OCI-LY7 (cell line): ENCODE data around the gene NKAPL. TPM values are rescaled to one million over a fixed set of nuclear protein-coding genes. Genes with fewer than 3 reads are reported as not detected.
"Not testable (repeated sequence)": the region's sequence is repeated elsewhere in the genome, so short reads cannot be mapped to it uniquely, and the experiment has no call there.

ENCODE experiments used
- BruUV-seq: library from RNA; stranded (reverse); fragments of 400-500 nt; replicated peaks from 2 replicates; lab custom pipeline; 2021; lab: Mats Ljungman, UMichigan
- CTCF ChIA-PET: fragments of 300-600 bp; sonication (Branson Sonifier 250); formaldehyde crosslinking; loops from one replicate; lab custom pipeline; 2022; ENCODE audit warnings: antibody characterized with exemption; ENCODE audit not compliant: unreplicated experiment; lab: Charles Lee
- POLR2A ChIA-PET: fragments of 300-600 bp; sonication (Branson Sonifier 250); formaldehyde crosslinking; loops from one replicate; lab custom pipeline; 2022; ENCODE audit warnings: antibody characterized with exemption; lab: Charles Lee
- DNase-seq: peaks from one replicate; pipeline ENCODE4 v3.0.0-alpha.2; 2015; ENCODE audit warnings: low spot score
- H2AFZ ChIP-seq: fragments of 200-600 bp; sonication (generic), shearing (Covaris generic); 2 replicates; pipeline ENCODE4 v1.6.1; 2014; ENCODE audit warnings: mild to moderate bottlenecking, antibody characterized with exemption, low read length, moderate library complexity
- H3K27ac ChIP-seq: fragments of 200-600 bp; sonication (generic); 2 replicates; pipeline ENCODE4 v1.5.1; 2014; ENCODE audit warnings: mixed run types, low read depth, mild to moderate bottlenecking, moderate library complexity, low read length, inconsistent platforms; ENCODE audit not compliant: poor library complexity, severe bottlenecking
- H3K36me3 ChIP-seq: fragments of 200-600 bp; sonication (generic); 2 replicates; pipeline ENCODE4 v1.6.1; 2014; ENCODE audit warnings: mild to moderate bottlenecking, antibody characterized with exemption, low read length, moderate library complexity, mixed read lengths; ENCODE audit not compliant: insufficient read depth
- H3K4me1 ChIP-seq: fragments of 200-600 bp; sonication (generic); 2 replicates; pipeline ENCODE4 v1.5.1; 2014; ENCODE audit warnings: mild to moderate bottlenecking, low read length; ENCODE audit not compliant: insufficient read depth, poor library complexity, severe bottlenecking
- H3K4me2 ChIP-seq: fragments of 200-600 bp; sonication (generic); 2 replicates; pipeline ENCODE4 v1.6.1; 2014; ENCODE audit warnings: mild to moderate bottlenecking, low read length
- H3K4me3 ChIP-seq: fragments of 200-600 bp; sonication (generic); 2 replicates; pipeline ENCODE4 v1.5.1; 2014; ENCODE audit warnings: mild to moderate bottlenecking, low read depth, low read length; ENCODE audit not compliant: poor library complexity, severe bottlenecking
- H3K79me2 ChIP-seq: fragments of 200-600 bp; sonication (generic); 2 replicates; pipeline ENCODE4 v1.6.1; 2016; ENCODE audit warnings: low read depth, mild to moderate bottlenecking, low read length, moderate library complexity, mixed read lengths; ENCODE audit not compliant: insufficient read depth
- H3K9me2 ChIP-seq: fragments of 200-600 bp; sonication (generic); 2 replicates; pipeline ENCODE4 v1.6.1; 2016; ENCODE audit warnings: mild to moderate bottlenecking, low read length, mixed read lengths; ENCODE audit not compliant: insufficient read depth
- H3K9me3 ChIP-seq: fragments of 200-600 bp; sonication (generic); 2 replicates; pipeline ENCODE4 v1.6.1; 2014; ENCODE audit warnings: mild to moderate bottlenecking, mixed run types, low read length, mixed read lengths
- H4K20me1 ChIP-seq: fragments of 200-600 bp; sonication (generic); 2 replicates; pipeline ENCODE4 v1.6.1; 2014; ENCODE audit warnings: mild to moderate bottlenecking, antibody characterized with exemption, low read length, moderate library complexity, mixed read lengths; ENCODE audit not compliant: insufficient read depth
- EZH2phosphoT487 ChIP-seq: fragments of 200-600 bp; sonication (generic); IDR thresholded peaks from 2 replicates; pipeline ENCODE4 v1.6.1; 2018; ENCODE audit warnings: low read depth, borderline replicate concordance, mild to moderate bottlenecking, mixed run types, antibody characterized with exemption, low read length, moderate library complexity, mixed read lengths
- intact Hi-C: fragments of 100-400 bp; cut with micrococcal nuclease; formaldehyde crosslinking; loops from one replicate; pipeline ENCODE4 v1.10.0; 2022; ENCODE audit not compliant: unreplicated experiment
- total RNA-seq, 2 experiments: library from RNA; depleted of rRNA in 1 of 2; stranded (reverse); fragments of >200 nt in 1 of 2; shearing (Covaris generic) in 1 of 2; gene quantifications; 2 replicates each; pipeline ENCODE4 v1.2.3, GENCODE V29; 2014 to 2022
- TF ChIP-seq, protein P1 (sequence below): fragments of 200-600 bp; sonication (generic); conservative IDR thresholded peaks from 2 replicates; pipeline ENCODE4 v1.5.1; 2014; ENCODE audit warnings: mild to moderate bottlenecking, antibody characterized with exemption, low read length, moderate library complexity, mixed read lengths

The NKAPL gene
- total RNA-seq, 2 experiments from 2014 or later = not detected

DNA sequence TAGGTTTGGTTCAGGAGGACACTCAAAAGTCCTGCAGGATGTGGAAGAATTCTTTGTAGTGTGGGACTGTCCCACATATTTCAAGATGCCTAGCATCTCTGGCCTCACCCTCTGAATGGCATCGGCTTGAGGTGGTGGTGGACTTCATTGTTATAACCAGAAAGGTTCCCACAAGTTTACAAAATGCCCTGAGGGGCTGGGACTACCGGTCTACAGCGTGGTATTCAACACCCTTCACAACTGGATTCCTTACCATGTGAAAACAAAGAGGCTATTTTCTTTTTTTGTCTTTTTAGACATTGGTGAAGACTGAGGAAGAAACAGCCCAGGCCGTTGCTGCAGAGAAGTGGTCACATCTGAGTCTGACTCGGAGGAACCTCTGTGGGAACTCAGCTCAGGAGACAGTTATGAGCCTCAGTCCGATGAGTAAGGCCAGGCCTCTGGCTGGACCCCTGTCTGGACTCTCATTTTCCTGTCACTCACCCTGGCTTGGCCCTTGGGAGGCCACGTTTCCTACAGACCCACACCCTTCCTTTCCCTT, 37.5 kb downstream of the NKAPL start:
- H3K9me2 ChIP-seq = no peaks in the 10 kb centered on the region
- BruUV-seq = no TSS peak
- DNase-seq = no peak
- H3K9me3 ChIP-seq = no peaks in the 10 kb centered on the region
- H4K20me1 ChIP-seq = no peaks in the 10 kb centered on the region
- H3K4me1 ChIP-seq = no peaks in the 10 kb centered on the region
- H3K36me3 ChIP-seq = no peaks in the 10 kb centered on the region
- H3K4me2 ChIP-seq = no peak overlapping the region
- intact Hi-C loops = no loop called here
- ChIA-PET POLR2A (no interaction called here), CTCF (no interaction called here)
- no peaks in the 10 kb centered on the region for H3K79me2 ChIP-seq
- H2AFZ ChIP-seq = no peak overlapping the region
- no peak for TF ChIP-seq EZH2phosphoT487
- TF ChIP-seq, protein P1, sequence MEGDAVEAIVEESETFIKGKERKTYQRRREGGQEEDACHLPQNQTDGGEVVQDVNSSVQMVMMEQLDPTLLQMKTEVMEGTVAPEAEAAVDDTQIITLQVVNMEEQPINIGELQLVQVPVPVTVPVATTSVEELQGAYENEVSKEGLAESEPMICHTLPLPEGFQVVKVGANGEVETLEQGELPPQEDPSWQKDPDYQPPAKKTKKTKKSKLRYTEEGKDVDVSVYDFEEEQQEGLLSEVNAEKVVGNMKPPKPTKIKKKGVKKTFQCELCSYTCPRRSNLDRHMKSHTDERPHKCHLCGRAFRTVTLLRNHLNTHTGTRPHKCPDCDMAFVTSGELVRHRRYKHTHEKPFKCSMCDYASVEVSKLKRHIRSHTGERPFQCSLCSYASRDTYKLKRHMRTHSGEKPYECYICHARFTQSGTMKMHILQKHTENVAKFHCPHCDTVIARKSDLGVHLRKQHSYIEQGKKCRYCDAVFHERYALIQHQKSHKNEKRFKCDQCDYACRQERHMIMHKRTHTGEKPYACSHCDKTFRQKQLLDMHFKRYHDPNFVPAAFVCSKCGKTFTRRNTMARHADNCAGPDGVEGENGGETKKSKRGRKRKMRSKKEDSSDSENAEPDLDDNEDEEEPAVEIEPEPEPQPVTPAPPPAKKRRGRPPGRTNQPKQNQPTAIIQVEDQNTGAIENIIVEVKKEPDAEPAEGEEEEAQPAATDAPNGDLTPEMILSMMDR = no peak
- no peak overlapping the region for H3K4me3 ChIP-seq
- H3K27ac ChIP-seq = no peak overlapping the region

DNA sequence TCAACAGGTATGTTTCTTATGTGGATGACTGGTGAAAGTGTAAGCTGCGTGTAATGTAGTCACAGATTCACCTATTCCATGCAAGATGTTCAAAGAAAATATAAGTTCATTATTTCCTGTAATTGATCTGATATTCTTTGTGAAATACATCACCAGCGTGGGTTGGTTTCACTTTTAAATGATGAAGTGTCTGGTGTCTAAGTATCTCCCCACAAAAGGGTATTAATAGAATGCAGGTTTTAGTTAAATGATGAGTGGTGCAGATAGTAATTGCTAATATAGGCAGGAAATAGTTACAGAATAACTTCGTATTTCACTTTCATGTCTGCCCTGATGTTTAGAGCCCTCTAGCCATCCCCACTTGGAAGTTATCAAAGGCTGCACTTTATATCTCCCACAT, 44.5 kb downstream of the NKAPL start:
- H3K9me2 ChIP-seq = no peaks in the 10 kb centered on the region
- intact Hi-C loops = no loop called here
- no peaks in the 10 kb centered on the region for H3K4me1 ChIP-seq
- H4K20me1 ChIP-seq = no peaks in the 10 kb centered on the region
- ChIA-PET POLR2A (no interaction called here), CTCF (no interaction called here)
- no peaks in the 10 kb centered on the region for H3K9me3 ChIP-seq
- no peak overlapping the region for H3K4me2 ChIP-seq
- H2AFZ ChIP-seq = no peak overlapping the region
- no peak for DNase-seq
- H3K27ac ChIP-seq = no peak overlapping the region
- BruUV-seq = no TSS peak
- no peaks in the 10 kb centered on the region for H3K79me2 ChIP-seq
- TF ChIP-seq, protein P1 = no peak
- TF ChIP-seq EZH2phosphoT487 = no peak
- H3K36me3 ChIP-seq = no peaks in the 10 kb centered on the region
- H3K4me3 ChIP-seq = no peak overlapping the region

DNA sequence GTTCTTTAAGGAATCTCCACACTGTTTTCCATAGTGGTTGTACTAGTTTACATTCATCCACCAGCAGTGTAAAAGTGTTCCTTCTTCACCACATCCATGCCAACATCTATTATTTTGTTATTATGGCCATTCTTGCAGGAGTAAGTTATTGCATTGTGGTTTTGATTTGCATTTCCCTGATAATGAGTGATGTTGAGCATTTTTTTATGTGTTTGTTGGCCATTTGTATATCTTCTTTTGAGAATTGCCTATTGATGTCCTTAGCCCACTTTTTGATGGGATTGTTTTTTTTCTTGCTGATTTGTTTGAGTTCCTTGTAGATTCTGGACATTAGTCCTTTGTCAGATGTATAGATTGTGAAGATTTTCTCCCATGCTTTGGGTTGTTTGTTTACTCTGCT, 47.3 kb downstream of the NKAPL start:
- BruUV-seq, H3K36me3 ChIP-seq, POLR2A ChIA-PET, H3K9me3 ChIP-seq, H3K79me2 ChIP-seq, intact Hi-C loops, H4K20me1 ChIP-seq, H3K9me2 ChIP-seq, H2AFZ ChIP-seq, H3K4me1 ChIP-seq, H3K4me3 ChIP-seq, H3K27ac ChIP-seq, CTCF ChIA-PET, DNase-seq, H3K4me2 ChIP-seq: not testable (repeated sequence)

Other genes with a start within 250 kb of the NKAPL start
- 2.6 and 4.9 TPM in 2 replicates for gene ZNF165, start 178.7 kb upstream of the NKAPL start, total RNA-seq (2014; rRNA removed; shearing (Covaris generic))
- gene ZNF165, start 178.7 kb upstream of the NKAPL start, total RNA-seq (2022) = 3.1 and 3.2 TPM in 2 replicates
- 8.6 and 10.8 TPM in 2 replicates for gene ZSCAN16, start 134.7 kb upstream of the NKAPL start, total RNA-seq (2014; rRNA removed; shearing (Covaris generic))
- 7.6 and 8.4 TPM in 2 replicates for gene ZSCAN16, start 134.7 kb upstream of the NKAPL start, total RNA-seq (2022)
- gene ZKSCAN8, start 117.4 kb upstream of the NKAPL start, total RNA-seq (2014; rRNA removed; shearing (Covaris generic)) = 16.6 and 20.7 TPM in 2 replicates
- 22.3 and 25.1 TPM in 2 replicates for gene ZKSCAN8, start 117.4 kb upstream of the NKAPL start, total RNA-seq (2022)
- 7.3 and 9.0 TPM in 2 replicates for gene ZSCAN9, start 34.0 kb upstream of the NKAPL start, total RNA-seq (2014; rRNA removed; shearing (Covaris generic))
- gene ZSCAN9, start 34.0 kb upstream of the NKAPL start, total RNA-seq (2022) = 3.1 and 7.0 TPM in 2 replicates
- 7.9 and 9.3 TPM in 2 replicates for gene ZKSCAN4, start 7.0 kb upstream of the NKAPL start, total RNA-seq (2014; rRNA removed; shearing (Covaris generic))
- gene ZKSCAN4, start 7.0 kb upstream of the NKAPL start, total RNA-seq (2022) = 6.9 and 7.9 TPM in 2 replicates
- 6.8 and 15.4 TPM in 2 replicates for gene ZSCAN26, start 7.8 kb downstream of the NKAPL start, total RNA-seq (2014; rRNA removed; shearing (Covaris generic))
- 2.8 and 6.3 TPM in 2 replicates for gene ZSCAN26, start 7.8 kb downstream of the NKAPL start, total RNA-seq (2022)
- 1.6 and 3.3 TPM in 2 replicates for gene PGBD1, start 22.3 kb downstream of the NKAPL start, total RNA-seq (2014; rRNA removed; shearing (Covaris generic))
- 1.6 and 1.9 TPM in 2 replicates for gene PGBD1, start 22.3 kb downstream of the NKAPL start, total RNA-seq (2022)
- not detected in 2 replicates for gene ZSCAN31, start 76.9 kb downstream of the NKAPL start, total RNA-seq (2014; rRNA removed; shearing (Covaris generic))
- gene ZSCAN31, start 76.9 kb downstream of the NKAPL start, total RNA-seq (2022) = not detected in 2 replicates
- gene ZKSCAN3, start 90.7 kb downstream of the NKAPL start, total RNA-seq (2014; rRNA removed; shearing (Covaris generic)) = 2.5 and 3.2 TPM in 2 replicates
- gene ZKSCAN3, start 90.7 kb downstream of the NKAPL start, total RNA-seq (2022) = 6.7 and 7.1 TPM in 2 replicates
- 10.2 and 10.5 TPM in 2 replicates for gene ZSCAN12, start 140.4 kb downstream of the NKAPL start, total RNA-seq (2014; rRNA removed; shearing (Covaris generic))
- 8.4 and 11.0 TPM in 2 replicates for gene ZSCAN12, start 140.4 kb downstream of the NKAPL start, total RNA-seq (2022)
- not detected in 2 replicates for gene ZSCAN23, start 184.2 kb downstream of the NKAPL start, total RNA-seq (2014; rRNA removed; shearing (Covaris generic))
- gene ZSCAN23, start 184.2 kb downstream of the NKAPL start, total RNA-seq (2022) = not detected in 2 replicates